GM12874 (cell line): ENCODE results near the gene OR2L5.

Source experiments
- CTCF ChIP-seq: IDR thresholded peaks from 2 replicates; pipeline ENCODE4 v1.5.1; 2011; ENCODE audit warnings: low read depth, mild to moderate bottlenecking, control low read depth, low read length, moderate library complexity; ENCODE audit not compliant: insufficient read depth

OR2L5 gene, protein sequence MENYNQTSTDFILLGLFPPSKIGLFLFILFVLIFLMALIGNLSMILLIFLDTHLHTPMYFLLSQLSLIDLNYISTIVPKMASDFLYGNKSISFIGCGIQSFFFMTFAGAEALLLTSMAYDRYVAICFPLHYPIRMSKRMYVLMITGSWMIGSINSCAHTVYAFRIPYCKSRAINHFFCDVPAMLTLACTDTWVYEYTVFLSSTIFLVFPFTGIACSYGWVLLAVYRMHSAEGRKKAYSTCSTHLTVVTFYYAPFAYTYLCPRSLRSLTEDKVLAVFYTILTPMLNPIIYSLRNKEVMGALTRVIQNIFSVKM

GRCh38 chr1:248013229-248013710, at the start of gene OR2L5:
Gene OR2L5, plus strand, starts transcription at chr1:248013660. Its CDS starts 8,288 bp downstream, at chr1:248021948.
- TF ChIP-seq CTCF: no peak

GRCh38 chr1:247964933-247965332, 48.5 kb upstream of the OR2L5 start, which contains the start of gene OR2AK2:
Gene OR2AK2, plus strand, starts transcription at chr1:247965233. Its CDS starts 144 bp downstream, at chr1:247965377.
- no peak for TF ChIP-seq CTCF

GRCh38 chr1:247966532-247967204, 46.8 kb upstream of the OR2L5 start:
- TF ChIP-seq CTCF: no peak

- no peak for TF ChIP-seq CTCF
These were observed 20.5 kb upstream of the OR2L5 start for GRCh38 chr1:247992986-247993385.

DNA sequence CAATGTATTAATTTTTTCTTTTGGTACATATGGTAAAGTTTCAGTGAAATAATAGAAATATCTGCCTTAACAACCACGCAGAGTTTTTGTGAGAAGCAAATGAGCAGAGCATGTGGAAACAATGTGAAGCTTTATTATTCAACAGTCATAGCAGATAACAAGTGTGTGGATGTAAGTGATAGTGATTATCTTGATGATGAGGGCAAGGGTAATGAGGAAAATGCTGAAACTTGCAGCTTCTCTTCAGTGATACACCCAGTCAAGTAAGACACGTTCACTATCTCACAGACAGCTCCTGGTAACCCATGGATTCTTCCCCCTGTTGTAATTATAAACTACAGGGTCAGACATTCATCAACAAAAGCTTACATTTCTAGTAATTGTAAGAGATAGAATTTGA, 14.6 kb upstream of the OR2L5 start:
- no peak for TF ChIP-seq CTCF

DNA sequence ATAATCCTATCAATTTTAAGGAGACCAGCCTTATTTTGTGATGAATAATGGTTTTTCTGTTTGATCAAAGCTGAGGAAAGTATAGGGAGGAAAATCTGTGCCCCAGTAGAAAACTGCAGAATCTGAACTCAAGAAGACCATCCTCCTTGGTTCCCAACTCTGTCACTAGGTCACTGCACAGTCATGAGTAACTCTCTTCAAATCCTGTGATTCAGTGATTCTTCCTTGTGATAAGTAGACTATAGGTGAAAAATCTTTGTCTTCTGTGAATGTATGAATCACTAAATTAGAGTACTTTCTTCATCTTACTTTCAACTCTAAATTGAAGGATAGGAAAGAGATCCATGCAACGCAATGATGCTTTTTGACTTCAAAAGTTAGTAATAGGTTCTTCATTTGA, 13.3 kb upstream of the OR2L5 start:
- TF ChIP-seq CTCF: no peak

DNA sequence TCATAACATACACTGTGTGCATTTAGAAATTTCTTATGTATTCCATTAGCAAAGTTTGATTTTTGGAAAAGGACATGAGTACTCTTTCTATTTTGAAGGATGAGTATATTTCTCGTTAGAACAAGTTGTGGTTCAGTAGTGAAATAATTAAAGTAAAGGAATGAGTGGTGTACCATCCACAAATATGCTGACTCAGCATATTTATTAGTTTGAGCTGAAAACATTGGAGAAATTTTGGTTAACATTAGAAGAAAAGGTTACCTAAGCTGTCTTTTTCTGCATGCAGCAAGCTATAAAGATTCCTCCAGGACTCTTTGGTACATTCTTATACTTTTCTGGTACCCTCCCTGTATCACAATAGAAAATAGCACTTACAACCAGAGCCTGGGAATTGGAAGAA, 5.7 kb upstream of the OR2L5 start:
- TF ChIP-seq CTCF: no peak
